HepG2 (cell line): ENCODE measurements around the gene TMEM240. TPM values are rescaled to one million over a fixed set of nuclear protein-coding genes. Genes with fewer than 3 reads are reported as not detected.

Experiments used
- CTCF ChIP-seq: sonication (generic); formaldehyde crosslinking; IDR thresholded peaks from 2 replicates; pipeline ENCODE4 v1.5.0; 2020; ENCODE audit warnings: mild to moderate bottlenecking, missing genetic modification reagents, moderate library complexity
- ELF1 ChIP-seq: sonication (generic); formaldehyde crosslinking; IDR thresholded peaks from 2 replicates; pipeline ENCODE4 v1.4.0; 2020; ENCODE audit warnings: missing genetic modification reagents
- FOXM1 ChIP-seq: sonication (generic); formaldehyde crosslinking; IDR thresholded peaks from 2 replicates; pipeline ENCODE4 v1.5.0; 2020; ENCODE audit warnings: missing genetic modification reagents
- FUBP1 ChIP-seq: sonication (generic); formaldehyde crosslinking; IDR thresholded peaks from 2 replicates; pipeline ENCODE4 v1.5.1; 2020; ENCODE audit warnings: missing genetic modification reagents, mild to moderate bottlenecking, borderline replicate concordance
- GABPB1 ChIP-seq: IDR thresholded peaks from 2 replicates; pipeline ENCODE4 v1.6.1; 2016; ENCODE audit warnings: mild to moderate bottlenecking, missing genetic modification reagents, moderate library complexity, missing compliant biosample characterization
- HMGA1 ChIP-seq: sonication (generic); formaldehyde crosslinking; conservative IDR thresholded peaks from 2 replicates; pipeline ENCODE4 v1.4.0; 2020; ENCODE audit warnings: missing genetic modification reagents
- HNRNPH1 ChIP-seq: fragments of 200-400 bp; formaldehyde crosslinking; optimal IDR thresholded peaks from 2 replicates; pipeline ENCODE3; 2017; ENCODE audit warnings: mild to moderate bottlenecking, low read depth, low read length
- IRF2 ChIP-seq: IDR thresholded peaks from 2 replicates; pipeline ENCODE4 v1.6.1; 2018; ENCODE audit warnings: missing genetic modification reagents, missing compliant biosample characterization
- JDP2 ChIP-seq: sonication (generic); formaldehyde crosslinking; IDR thresholded peaks from 2 replicates; pipeline ENCODE4 v1.8.1; 2022; ENCODE audit warnings: missing genetic modification reagents, borderline replicate concordance
- KLF6 ChIP-seq: IDR thresholded peaks from 2 replicates; pipeline ENCODE4 v1.8.0; 2016; ENCODE audit warnings: missing biosample characterization, missing genetic modification reagents
- MLLT10 ChIP-seq: sonication (generic); formaldehyde crosslinking; IDR thresholded peaks from 2 replicates; pipeline ENCODE4 v1.4.0; 2020; ENCODE audit warnings: missing genetic modification reagents
- NAIF1 ChIP-seq: sonication (generic); formaldehyde crosslinking; IDR thresholded peaks from 2 replicates; pipeline ENCODE4 v1.5.0; 2020; ENCODE audit warnings: mild to moderate bottlenecking, missing genetic modification reagents, borderline replicate concordance
- NFE2L2 ChIP-seq: fragments of 150-350 bp; IDR thresholded peaks from 2 replicates; pipeline ENCODE4 v1.6.1; 2014; ENCODE audit warnings: low read length
- NFIC ChIP-seq: IDR thresholded peaks from 2 replicates; pipeline ENCODE4 v1.6.1; 2012; ENCODE audit warnings: mild to moderate bottlenecking, low read length, inconsistent platforms
- RFXANK ChIP-seq: IDR thresholded peaks from 2 replicates; pipeline ENCODE4 v1.6.1; 2016
- SRF ChIP-seq: IDR thresholded peaks from 2 replicates; pipeline ENCODE4 v1.6.1; 2011; ENCODE audit warnings: mild to moderate bottlenecking, low read depth, low read length, moderate library complexity
- TFE3 ChIP-seq: IDR thresholded peaks from 2 replicates; pipeline ENCODE4 v1.6.1; 2016
- ZBTB8A ChIP-seq: sonication (generic); formaldehyde crosslinking; IDR thresholded peaks from 2 replicates; pipeline ENCODE4 v1.4.0; 2020; ENCODE audit warnings: mild to moderate bottlenecking, low read depth, missing genetic modification reagents, borderline replicate concordance
- ZIK1 ChIP-seq: sonication (generic); formaldehyde crosslinking; IDR thresholded peaks from 2 replicates; pipeline ENCODE4 v1.5.0; 2020; ENCODE audit warnings: mild to moderate bottlenecking, low read depth, missing genetic modification reagents, borderline replicate concordance
- ZMYM2 ChIP-seq: sonication (generic); formaldehyde crosslinking; IDR thresholded peaks from 2 replicates; pipeline ENCODE4 v1.8.0; 2022; ENCODE audit warnings: mild to moderate bottlenecking, missing genetic modification reagents
- ZNF513 ChIP-seq: sonication (generic); formaldehyde crosslinking; conservative IDR thresholded peaks from 2 replicates; pipeline ENCODE4 v1.5.0; 2020; ENCODE audit warnings: missing genetic modification reagents
- ZNF572 ChIP-seq: sonication (generic); formaldehyde crosslinking; IDR thresholded peaks from 2 replicates; pipeline ENCODE4 v1.5.1; 2020; ENCODE audit warnings: mild to moderate bottlenecking, missing genetic modification reagents
- ZNF605 ChIP-seq: sonication (generic); formaldehyde crosslinking; IDR thresholded peaks from 2 replicates; pipeline ENCODE4 v1.8.0; 2022; ENCODE audit warnings: mild to moderate bottlenecking, missing genetic modification reagents
- ZNF839 ChIP-seq: sonication (generic); formaldehyde crosslinking; IDR thresholded peaks from 2 replicates; pipeline ENCODE4 v1.4.0; 2020; ENCODE audit warnings: missing genetic modification reagents, mild to moderate bottlenecking, borderline replicate concordance
- polyA plus RNA-seq, 8 experiments: library from polyadenylated mRNA; depleted of rRNA in 3 of 8; stranded (reverse) in 7 of 8; unstranded in 1 of 8; fragments of >200 nt; fragmentation: Illumina TruSeq in 4 of 8; extraction: Trizol in 4 of 8; gene quantifications; 2 replicates each; pipeline versions ENCODE4 v1.2.1 to v1.2.3, GENCODE V29; 2011 to 2016; ENCODE audit warnings: low read depth in 4 of 8, missing spikeins in 1 of 8, mixed read lengths in 1 of 8; ENCODE audit not compliant: insufficient read depth in 1 of 8
- total RNA-seq, 5 experiments: library from RNA; depleted of rRNA; stranded (reverse); fragments of >200 nt; fragmentation: Illumina TruSeq; extraction: Trizol; gene quantifications; 2 replicates each; pipeline ENCODE4 v1.2.3, GENCODE V29; 2016; ENCODE audit warnings: low read depth in 1 of 5

The TMEM240 gene
- total and polyA plus RNA-seq, 2 of the 13 experiments (the other 11 are each of a cell fraction or from before 2014, with no cell fraction given): 0.17 TPM; not detected in 1

GRCh38 chr1:1511533-1512285 is 28.7 kb downstream of the TMEM240 start, which contains the start of gene ATAD3A (continued):
- TF ChIP-seq ZIK1 (CRISPR knock-in tag) (peak; percentile 70; the same call in 1 of the 2 replicates), SRF (peak; percentile 57; the same call in 1 of the 2 replicates), MLLT10 (no peak), ZNF839 (CRISPR knock-in tag) (no peak; the same call in 1 of the 2 replicates), KLF6 (no peak), ZNF572 (CRISPR knock-in tag) (0 out of 2 replicates have a peak, but pooled peaks have one; percentile 60), NAIF1 (CRISPR knock-in tag) (no peak), HNRNPH1 (no peak), ZNF513 (CRISPR knock-in tag) (no peak), GABPB1 (CRISPR knock-in tag) (peak; percentile 91), JDP2 (no peak), RFXANK (CRISPR knock-in tag) (no peak), HMGA1 (CRISPR knock-in tag) (no peak), NFE2L2 (no peak), NFIC (no peak), ZBTB8A (CRISPR knock-in tag) (no peak), TFE3 (CRISPR knock-in tag) (no peak), CTCF (no peak; the same call in none of the 2 replicates), ELF1 (CRISPR knock-in tag) (peak; percentile 82), IRF2 (CRISPR knock-in tag) (peak; percentile 92), FOXM1 (CRISPR knock-in tag) (no peak), ZMYM2 (CRISPR knock-in tag) (no peak), ZNF605 (CRISPR knock-in tag) (peak; percentile 81; the same call in 1 of the 2 replicates), FUBP1 (CRISPR knock-in tag) (no peak)
